ENCODE results near the gene PSMB7.

PSMB7 gene

GRCh38 chr9:124320062-124320973, 94.9 kb downstream of the PSMB7 start:
- TF ChIP-seq, protein P1, sequence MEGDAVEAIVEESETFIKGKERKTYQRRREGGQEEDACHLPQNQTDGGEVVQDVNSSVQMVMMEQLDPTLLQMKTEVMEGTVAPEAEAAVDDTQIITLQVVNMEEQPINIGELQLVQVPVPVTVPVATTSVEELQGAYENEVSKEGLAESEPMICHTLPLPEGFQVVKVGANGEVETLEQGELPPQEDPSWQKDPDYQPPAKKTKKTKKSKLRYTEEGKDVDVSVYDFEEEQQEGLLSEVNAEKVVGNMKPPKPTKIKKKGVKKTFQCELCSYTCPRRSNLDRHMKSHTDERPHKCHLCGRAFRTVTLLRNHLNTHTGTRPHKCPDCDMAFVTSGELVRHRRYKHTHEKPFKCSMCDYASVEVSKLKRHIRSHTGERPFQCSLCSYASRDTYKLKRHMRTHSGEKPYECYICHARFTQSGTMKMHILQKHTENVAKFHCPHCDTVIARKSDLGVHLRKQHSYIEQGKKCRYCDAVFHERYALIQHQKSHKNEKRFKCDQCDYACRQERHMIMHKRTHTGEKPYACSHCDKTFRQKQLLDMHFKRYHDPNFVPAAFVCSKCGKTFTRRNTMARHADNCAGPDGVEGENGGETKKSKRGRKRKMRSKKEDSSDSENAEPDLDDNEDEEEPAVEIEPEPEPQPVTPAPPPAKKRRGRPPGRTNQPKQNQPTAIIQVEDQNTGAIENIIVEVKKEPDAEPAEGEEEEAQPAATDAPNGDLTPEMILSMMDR (conservative IDR thresholded peaks at IDR 0.05; ENCODE audit: low read length) = peak; percentile 84
- no peak for TF ChIP-seq EZH2phosphoT487 (IDR thresholded peaks at IDR 0.05; ENCODE audit: borderline replicate concordance)
- H3K4me2 ChIP-seq (ENCODE audit: low read depth, low read length, poor library complexity, severe bottlenecking) = peak overlapping the region; percentile 23
- no peaks in the 10 kb centered on the region for H3K36me3 ChIP-seq (ENCODE audit: insufficient read depth, low read length)
- H3K9me2 ChIP-seq (replicated peaks; ENCODE audit: low read depth, low read length) = no peaks in the 10 kb centered on the region
- no peak overlapping the region for H3K9ac ChIP-seq (ENCODE audit: low read depth, low read length, poor library complexity, severe bottlenecking)
- peaks cover 23% of the 10 kb centered on the region for H3K4me1 ChIP-seq (ENCODE audit: insufficient read depth, low read length, poor library complexity, severe bottlenecking)
- peak overlapping the region; percentile 58; the same call in 1 of the 2 replicates for H2AFZ ChIP-seq (ENCODE audit: low read length)
- no peaks in the 10 kb centered on the region for H3F3A ChIP-seq (ENCODE audit: low read depth)
- H3K9me3 ChIP-seq (ENCODE audit: insufficient read depth, low read depth, low read length) = no peaks in the 10 kb centered on the region
- H3K79me2 ChIP-seq (ENCODE audit: insufficient read depth, low read length) = no peaks in the 10 kb centered on the region
- no peaks in the 10 kb centered on the region for H3K27me3 ChIP-seq (ENCODE audit: insufficient read depth, low read length, poor library complexity, severe bottlenecking)
- H3K4me3 ChIP-seq (ENCODE audit: low read length, poor library complexity, severe bottlenecking) = no peak overlapping the region
- no peaks in the 10 kb centered on the region for H4K20me1 ChIP-seq (ENCODE audit: insufficient read depth, low read length, poor library complexity, severe bottlenecking)

DNA sequence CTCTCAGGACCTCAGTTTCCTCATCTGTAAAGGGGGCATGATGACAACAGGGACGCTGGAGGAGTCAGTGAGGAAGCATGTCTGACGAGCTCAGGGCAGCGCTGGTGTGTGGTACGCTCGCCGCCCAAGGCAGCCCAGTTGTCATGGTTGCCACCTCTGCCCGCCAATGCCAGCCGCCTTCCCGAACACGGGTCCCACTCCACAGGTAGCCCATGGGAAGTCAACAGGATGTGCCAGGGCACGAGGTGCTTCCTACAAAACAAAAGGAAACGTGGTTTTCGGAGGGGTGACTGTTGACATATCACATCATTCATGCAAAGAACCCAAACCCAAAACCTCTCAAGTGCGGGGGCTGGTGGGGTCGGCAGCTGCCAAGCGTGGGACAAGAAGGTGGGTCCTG, 99.4 kb downstream of the PSMB7 start:
- Histone ChIP-seq H3K9ac (ENCODE audit: low read depth, low read length, poor library complexity, severe bottlenecking) (no peak overlapping the region), H3K79me2 (ENCODE audit: insufficient read depth, low read length) (no peaks in the 10 kb centered on the region), H3K9me3 (ENCODE audit: insufficient read depth, low read depth, low read length) (no peaks in the 10 kb centered on the region), H3K4me2 (ENCODE audit: low read depth, low read length, poor library complexity, severe bottlenecking) (no peak overlapping the region), H3K4me1 (ENCODE audit: insufficient read depth, low read length, poor library complexity, severe bottlenecking) (no peaks in the 10 kb centered on the region), H2AFZ (ENCODE audit: low read length) (no peak overlapping the region), H3K27me3 (ENCODE audit: insufficient read depth, low read length, poor library complexity, severe bottlenecking) (no peaks in the 10 kb centered on the region), H3F3A (ENCODE audit: low read depth) (no peaks in the 10 kb centered on the region), H3K9me2 (replicated peaks; ENCODE audit: low read depth, low read length) (no peaks in the 10 kb centered on the region), H4K20me1 (ENCODE audit: insufficient read depth, low read length, poor library complexity, severe bottlenecking) (no peaks in the 10 kb centered on the region), H3K4me3 (ENCODE audit: low read length, poor library complexity, severe bottlenecking) (no peak overlapping the region), H3K36me3 (ENCODE audit: insufficient read depth, low read length) (no peaks in the 10 kb centered on the region)
- TF ChIP-seq EZH2phosphoT487 (IDR thresholded peaks at IDR 0.05; ENCODE audit: borderline replicate concordance) = no peak
- TF ChIP-seq, protein P1 (conservative IDR thresholded peaks at IDR 0.05; ENCODE audit: low read length) = no peak

GRCh38 chr9:124313940-124314339, 101.3 kb downstream of the PSMB7 start:
- no peaks in the 10 kb centered on the region for H3F3A ChIP-seq (ENCODE audit: low read depth)
- no peaks in the 10 kb centered on the region for H3K4me1 ChIP-seq (ENCODE audit: insufficient read depth, low read length, poor library complexity, severe bottlenecking)
- H4K20me1 ChIP-seq (ENCODE audit: insufficient read depth, low read length, poor library complexity, severe bottlenecking) = no peaks in the 10 kb centered on the region
- H2AFZ ChIP-seq (ENCODE audit: low read length) = no peak overlapping the region
- no peak overlapping the region for H3K4me2 ChIP-seq (ENCODE audit: low read depth, low read length, poor library complexity, severe bottlenecking)
- H3K9me2 ChIP-seq (replicated peaks; ENCODE audit: low read depth, low read length) = no peaks in the 10 kb centered on the region
- H3K4me3 ChIP-seq (ENCODE audit: low read length, poor library complexity, severe bottlenecking) = no peak overlapping the region
- H3K9ac ChIP-seq (ENCODE audit: low read depth, low read length, poor library complexity, severe bottlenecking) = no peak overlapping the region
- no peaks in the 10 kb centered on the region for H3K9me3 ChIP-seq (ENCODE audit: insufficient read depth, low read depth, low read length)
- TF ChIP-seq, protein P1 (conservative IDR thresholded peaks at IDR 0.05; ENCODE audit: low read length) = no peak
- no peak for TF ChIP-seq EZH2phosphoT487 (IDR thresholded peaks at IDR 0.05; ENCODE audit: borderline replicate concordance)
- no peaks in the 10 kb centered on the region for H3K79me2 ChIP-seq (ENCODE audit: insufficient read depth, low read length)
- no peaks in the 10 kb centered on the region for H3K36me3 ChIP-seq (ENCODE audit: insufficient read depth, low read length)
- no peaks in the 10 kb centered on the region for H3K27me3 ChIP-seq (ENCODE audit: insufficient read depth, low read length, poor library complexity, severe bottlenecking)
